Iris pigment epithelial cell (primary cell): ENCODE data around the gene XAB2.

Experiments
- DNase-seq: peaks from one replicate; pipeline ENCODE4 v3.0.0-alpha.2; 2011; ENCODE audit warnings: low read depth

The XAB2 gene

DNA sequence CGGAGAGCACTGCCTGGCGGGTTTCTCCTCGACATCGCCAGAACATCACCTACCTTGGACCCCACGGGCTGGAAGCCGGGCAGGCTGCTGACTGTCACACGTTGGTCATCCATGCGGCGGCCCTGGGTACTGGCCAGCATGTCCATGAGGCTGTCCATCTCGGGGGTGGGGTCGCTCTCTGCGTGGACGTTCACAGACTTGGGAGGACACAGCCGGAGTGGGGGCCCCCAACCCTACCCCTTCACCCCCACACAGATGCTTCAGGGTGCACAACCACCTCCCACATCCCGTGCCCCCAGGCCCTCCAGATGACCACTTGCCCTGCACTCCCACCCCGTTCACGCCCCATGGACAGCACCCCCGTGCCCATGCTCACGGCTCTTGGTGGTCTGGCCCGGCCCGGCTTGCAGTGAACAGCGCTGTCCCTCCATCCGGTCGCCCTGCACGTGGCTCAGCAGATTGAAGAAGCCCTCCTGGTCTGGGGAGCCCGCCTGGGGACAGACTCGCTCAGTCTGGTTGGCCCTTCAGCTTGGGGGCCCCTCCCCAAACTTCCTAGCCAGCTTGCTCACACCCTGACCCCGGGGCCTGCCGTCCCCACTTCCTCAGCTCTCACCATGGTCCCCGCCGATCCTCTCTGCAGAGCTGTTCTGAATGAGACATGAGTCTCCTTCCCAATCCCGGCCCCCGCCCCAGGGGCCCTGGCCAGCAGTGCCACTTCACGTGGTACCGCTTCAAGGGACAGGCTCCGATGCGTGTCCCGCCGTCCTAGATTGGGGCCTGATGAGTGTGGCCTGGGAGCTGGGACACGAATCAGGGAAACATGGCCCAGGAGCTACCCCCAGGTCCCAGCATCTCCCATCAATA is 3.2 kb upstream of the XAB2 start:
- no peak for DNase-seq

DNA sequence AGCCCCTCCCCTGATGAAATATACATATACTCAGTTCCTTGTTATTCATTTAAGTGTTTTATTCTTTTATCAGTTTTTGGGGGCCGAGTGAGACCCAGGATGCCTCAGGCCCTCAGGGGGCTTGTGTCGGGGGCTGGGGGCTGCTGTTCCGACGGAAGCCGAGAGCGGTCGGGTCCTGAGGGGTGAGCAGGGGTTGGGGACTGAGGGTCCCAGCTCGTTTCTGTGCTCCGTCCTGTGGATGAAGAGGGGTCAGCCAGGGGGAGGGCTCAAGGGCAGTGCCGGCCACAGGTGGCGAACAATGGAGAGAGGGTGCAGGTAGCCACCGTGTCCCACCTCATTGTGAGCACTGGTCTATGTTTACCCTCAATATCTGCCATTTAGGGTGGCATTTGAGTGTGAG is 2.2 kb upstream of the XAB2 start:
- no peak for DNase-seq

- no peak for DNase-seq
These were observed 595 bp downstream of the XAB2 start for GRCh38 chr19:7628589-7629311.

DNA sequence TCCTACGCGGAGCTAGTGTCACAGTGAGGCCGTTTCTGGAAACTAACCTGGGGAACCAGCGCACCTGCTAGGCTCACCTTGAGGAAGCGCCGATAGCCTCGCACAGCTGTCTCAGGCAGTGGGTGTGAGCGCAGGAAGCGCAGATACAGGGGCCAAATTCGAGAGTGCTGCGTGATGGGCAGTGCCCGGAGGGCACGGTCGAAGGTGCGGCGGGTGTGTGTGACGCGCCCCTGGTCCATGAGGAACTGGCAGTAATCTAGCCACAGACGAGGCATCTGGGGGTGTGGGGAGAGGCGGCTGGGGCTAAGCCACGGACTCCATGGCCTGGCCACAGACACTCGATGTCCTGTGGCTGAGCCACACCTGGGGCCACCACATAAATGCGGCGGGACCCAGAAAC is 2.2 kb downstream of the XAB2 start:
- no peak for DNase-seq

DNA sequence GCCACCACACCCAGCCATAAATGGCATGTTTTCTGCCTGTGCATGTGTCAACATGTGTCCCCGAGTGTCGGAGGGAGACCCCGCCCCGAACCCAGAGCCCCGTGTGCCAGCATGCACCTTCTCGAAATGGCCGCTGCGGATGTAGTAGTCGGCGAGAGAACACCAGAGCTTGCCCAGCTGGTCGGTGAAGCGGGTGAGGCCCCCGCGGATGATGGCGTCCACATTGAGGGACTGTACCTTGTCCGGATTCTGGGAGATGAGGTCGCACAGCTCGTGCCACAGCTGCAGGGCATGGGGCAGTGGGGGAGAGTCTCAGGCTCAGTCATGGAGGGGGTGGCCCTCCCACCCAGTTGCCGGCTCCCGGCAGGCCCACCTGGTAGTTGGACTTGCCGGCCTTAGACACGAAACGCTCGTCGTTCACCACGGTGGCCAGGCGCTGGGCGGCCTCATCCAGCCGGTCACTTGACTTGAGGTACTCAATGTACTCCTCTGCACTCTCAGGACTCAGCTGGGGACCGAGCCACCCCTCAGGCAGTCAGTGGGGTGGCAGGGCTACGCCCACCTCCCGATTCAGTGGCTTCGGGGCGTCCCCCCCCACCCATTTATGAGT is 3.5 kb downstream of the XAB2 start:
- DNase-seq: no peak

DNA sequence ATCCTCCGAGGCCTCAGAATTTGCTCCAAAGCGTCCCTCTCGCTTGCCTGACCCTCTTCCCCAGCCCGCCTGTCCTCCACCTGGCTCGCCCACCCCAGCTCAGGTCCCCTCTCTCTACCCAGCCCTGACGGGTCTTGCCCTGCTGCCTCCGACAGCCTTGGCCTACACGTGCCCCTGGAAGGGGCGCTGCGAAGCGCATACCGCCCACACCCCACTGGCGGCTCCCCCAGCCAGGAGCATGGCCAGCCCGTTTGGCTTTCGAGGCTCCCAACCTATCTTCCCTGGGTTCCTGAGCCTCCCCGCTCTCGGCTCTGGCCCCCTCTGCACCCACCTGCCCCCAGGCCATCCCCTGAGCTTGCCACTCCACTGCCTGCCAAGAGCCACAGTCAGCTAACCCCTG is 4.5 kb downstream of the XAB2 start:
- DNase-seq: no peak

DNA sequence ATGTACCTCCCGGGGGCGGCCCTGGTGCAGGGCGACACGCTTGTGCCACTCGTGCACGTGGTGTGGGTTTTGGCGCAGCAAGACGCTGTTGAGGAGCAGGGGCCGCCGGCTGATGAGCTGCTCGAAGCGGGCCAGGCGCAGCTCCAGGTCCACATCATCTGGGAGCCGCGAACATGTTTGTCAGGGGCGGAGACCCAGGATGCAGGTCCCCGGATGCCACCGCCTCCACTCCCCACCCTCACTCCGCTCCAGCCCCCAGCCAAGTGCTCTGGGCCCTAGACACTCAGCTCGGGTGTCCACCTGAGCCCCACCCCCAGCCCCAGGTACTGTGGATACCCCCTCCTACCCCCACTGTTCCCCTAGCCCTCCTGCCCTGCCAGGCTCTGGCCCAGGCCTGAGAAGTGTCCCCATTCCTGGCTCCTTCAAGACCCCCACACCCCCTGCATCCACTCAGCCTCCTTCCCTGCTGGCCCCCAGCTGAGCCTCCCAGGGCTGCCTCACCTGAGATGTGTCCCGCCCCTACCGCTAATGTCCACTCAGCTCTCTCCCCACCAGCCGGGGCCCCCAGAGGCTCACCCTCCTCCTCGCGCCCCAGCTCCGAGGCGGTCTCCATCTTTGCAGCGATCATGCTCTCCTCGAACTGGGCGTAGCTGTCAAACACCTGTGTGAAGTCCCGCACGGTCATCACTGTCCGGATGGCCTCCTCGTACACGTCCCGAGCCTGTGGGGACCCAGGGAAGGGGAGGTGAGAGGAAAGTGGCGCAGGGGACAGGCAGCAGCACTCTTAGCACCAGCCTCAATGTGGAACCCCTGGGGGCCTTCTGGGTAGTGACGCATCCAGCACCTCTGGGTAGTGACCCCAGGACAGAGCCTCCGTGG is 5.4 kb downstream of the XAB2 start:
- DNase-seq: no peak

DNA sequence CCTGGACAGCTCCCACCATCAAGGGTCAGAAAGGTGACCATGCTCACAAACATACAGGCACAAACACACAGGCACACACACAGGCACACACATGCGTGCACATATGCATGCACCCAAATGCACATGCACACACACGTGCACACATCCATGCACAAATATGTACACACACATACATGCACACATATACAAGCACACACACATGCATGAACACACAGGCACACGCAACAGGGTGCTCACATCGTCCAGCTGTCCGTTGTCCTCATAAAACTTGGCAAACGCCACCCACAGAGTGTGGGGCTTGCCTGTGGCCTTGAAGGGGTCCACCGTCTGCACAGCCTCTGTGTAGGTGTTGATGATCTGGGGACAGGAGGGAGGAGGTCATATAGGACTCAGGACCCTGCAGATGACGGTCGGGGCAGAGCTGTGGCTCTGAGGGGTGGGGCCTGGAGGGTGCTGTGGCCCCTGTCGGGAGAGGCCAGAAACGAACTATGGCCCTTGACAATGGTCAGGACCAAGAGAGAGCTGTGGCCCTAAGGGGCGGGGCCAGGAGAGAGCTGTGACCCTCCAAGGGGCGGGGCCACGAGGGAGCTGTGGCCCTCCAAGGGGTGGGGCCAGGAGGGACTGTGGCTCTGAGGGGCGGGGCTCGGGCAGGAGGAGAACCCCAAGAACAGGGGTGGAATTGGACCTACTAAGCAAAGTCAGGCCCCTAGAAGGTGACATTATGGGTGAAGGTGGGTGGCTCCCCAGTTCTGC is 6.2 kb downstream of the XAB2 start:
- DNase-seq: no peak

- DNase-seq: no peak
These were observed 8.6 kb downstream of the XAB2 start for GRCh38 chr19:7620442-7621412.

- DNase-seq: no peak
These were observed 9.5 kb downstream of the XAB2 start for GRCh38 chr19:7619671-7620441.

GRCh38 chr19:7618771-7619510 is 10.4 kb downstream of the XAB2 start:
- no peak for DNase-seq

- no peak for DNase-seq
These were observed 11.0 kb downstream of the XAB2 start for GRCh38 chr19:7618348-7618747.

- no peak for DNase-seq
These were observed 11.6 kb downstream of the XAB2 start for GRCh38 chr19:7617735-7618134.

GRCh38 chr19:7617172-7617571 is 12.2 kb downstream of the XAB2 start:
- no peak for DNase-seq

- DNase-seq: no peak
These were observed 14.2 kb downstream of the XAB2 start for GRCh38 chr19:7614859-7615741.

GRCh38 chr19:7612282-7613274 is 16.8 kb downstream of the XAB2 start:
- no peak for DNase-seq
